Measurements from ENCODE around the gene FTCD. TPM values are rescaled to one million over a fixed set of nuclear protein-coding genes. Genes with fewer than 3 reads are reported as not detected.
A peak's percentile ranks its signal among the peaks of the same experiment; 100 is the strongest.
"Not testable (repeated sequence)": the region's sequence is repeated elsewhere in the genome, so short reads cannot be mapped to it uniquely, and the experiment has no call there.

FTCD gene
- total and polyA plus RNA-seq, 2 of the 4 experiments (the other 2 are of a cell fraction) = 0.55 TPM; not detected in 1

DNA sequence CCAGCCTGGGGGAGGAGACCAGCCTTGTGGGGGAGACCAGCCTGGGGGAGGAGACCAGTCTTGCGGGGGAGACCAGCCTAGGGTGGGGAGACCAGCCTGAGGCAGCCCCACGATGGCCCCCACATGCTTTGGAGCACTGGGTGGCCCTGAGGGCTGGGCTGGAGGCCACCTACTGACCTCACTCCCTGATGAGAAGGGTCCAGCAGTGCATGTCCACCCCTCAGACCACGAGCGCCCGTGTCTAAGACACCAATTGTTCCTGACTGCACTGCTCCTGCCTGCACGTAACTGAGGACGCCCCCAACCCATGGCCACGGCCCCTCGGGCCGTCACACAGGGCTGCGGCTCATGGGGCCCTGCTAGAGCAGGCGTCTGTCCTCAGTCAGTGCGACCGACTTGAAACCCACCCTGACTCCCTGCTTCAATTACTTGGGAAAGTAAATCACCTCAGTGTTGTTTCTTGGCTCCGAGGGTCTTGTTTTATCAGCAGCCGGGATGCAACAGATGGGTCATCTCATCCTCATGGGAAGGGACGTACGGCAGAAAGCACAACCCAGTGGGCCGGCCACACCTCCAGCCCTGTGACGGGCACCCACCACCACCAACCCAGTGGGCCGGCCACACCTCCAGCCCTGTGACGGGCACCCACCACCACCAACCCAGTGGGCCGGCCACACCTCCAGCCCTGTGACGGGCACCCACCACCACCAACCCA lies 28.7 kb upstream of the FTCD start, which contains the start of gene SPATC1L:
Gene SPATC1L, minus strand, starts transcription at position 550 of the 715 bp plus-strand sequence. CDS start 1,643 bp downstream, outside the sequence.
- no peaks in the 10 kb centered on the region for H3K9me3 ChIP-seq (ENCODE audit: control insufficient read depth, insufficient read depth, low read length)
- peak within 1 kb of the TSS; percentile 71 for H3K27ac ChIP-seq (ENCODE audit: insufficient read depth, low read length)
- peak within 1 kb of the TSS; percentile 81 for H4K91ac ChIP-seq (ENCODE audit: insufficient read depth, low read depth, low read length)
- H2BK15ac ChIP-seq (ENCODE audit: low read depth, low read length) = peak within 1 kb of the TSS; percentile 43; the same call in 1 of the 3 replicates
- ChIA-PET CTCF (no interaction called here), POLR2A (ENCODE audit: unreplicated experiment) (no interaction called here)
- H3K36me3 ChIP-seq (ENCODE audit: control insufficient read depth, insufficient read depth, low read length) = 0 out of 2 replicates have a peak, but pooled peaks cover 2% of the 10 kb centered on the region
- WGBS, 2 experiments (ENCODE audit: extremely low coverage in 2 of 2, insufficient read length in 1 of 2) = 0% methylated on average over 5 of the region's 24 CpGs; no CpG with 5 or more reads in 1 of the 2 experiments
- peak within 1 kb of the TSS; percentile 75 for H2BK120ac ChIP-seq (ENCODE audit: low read depth, low read length)
- H2AK5ac ChIP-seq (ENCODE audit: low read depth, low read length) = peak within 1 kb of the TSS; percentile 91
- H3K4me2 ChIP-seq (ENCODE audit: low read depth, low read length) = peak within 1 kb of the TSS; percentile 94
- H3K9me1 ChIP-seq (ENCODE audit: insufficient read depth, low read length) = peaks cover 10% of the 10 kb centered on the region
- DNase-seq (peak; percentile 83), ATAC-seq (ENCODE audit: low read depth) (peak; percentile 76)
- dilution Hi-C loops (cut with HindIII; ENCODE audit: low sequenced_read_pairs, unreplicated experiment) (no loop called here), in situ Hi-C loops (cut with MboI; ENCODE audit: low sequenced_read_pairs) (no loop called here), intact Hi-C loops (cut with micrococcal nuclease) (no loop called here)
- peak within 1 kb of the TSS; percentile 93 for H2AK9ac ChIP-seq (replicated peaks; ENCODE audit: low read depth, low read length, poor library complexity)
- peak within 1 kb of the TSS; percentile 91 for H3K9ac ChIP-seq (ENCODE audit: low read depth, low read length)
- no TSS peak for BruUV-seq (replicated peaks)
- peak within 1 kb of the TSS; percentile 99 for H2AFZ ChIP-seq (replicated peaks; ENCODE audit: low read length, poor library complexity)
- peaks cover 0 to 8% of the 10 kb centered on the region in 2 experiments; a peak in 1 of 4 replicates for H3K79me1 ChIP-seq (ENCODE audit: low read depth in 1 of 2, low read length in 2 of 2)
- H3K4me1 ChIP-seq (ENCODE audit: control insufficient read depth, insufficient read depth, low read length) = peaks cover 15% of the 10 kb centered on the region
- peak within 1 kb of the TSS; percentile 83 for H2BK5ac ChIP-seq (ENCODE audit: low read depth, low read length, poor library complexity, severe bottlenecking)
- H4K5ac ChIP-seq (ENCODE audit: low read depth, low read length) = peak within 1 kb of the TSS; percentile 73
- peak within 1 kb of the TSS; percentile 78 for H3K56ac ChIP-seq (ENCODE audit: extremely low read depth, insufficient read depth, low read length)
- no peaks in the 10 kb centered on the region for H4K20me1 ChIP-seq (ENCODE audit: insufficient read depth, low read length)
- peak within 1 kb of the TSS; percentile 62 for H3K4ac ChIP-seq (ENCODE audit: low read depth, low read length)
- TF ChIP-seq MAZ (IDR thresholded peaks at IDR 0.05; ENCODE audit: borderline replicate concordance, low read depth, low read length) (no peak), MXI1 (IDR thresholded peaks at IDR 0.05; ENCODE audit: borderline replicate concordance, low read depth, low read length) (0 out of 2 replicates have a peak, but pooled peaks have one; percentile 22)
- peak within 1 kb of the TSS; percentile 66 for H3K18ac ChIP-seq (ENCODE audit: low read depth, low read length)
- peak within 1 kb of the TSS; percentile 79 to 92 for H4K8ac ChIP-seq (ENCODE audit: low read depth in 2 of 2, low read length in 2 of 2)
- H3K4me3 ChIP-seq (ENCODE audit: insufficient read depth, low read depth, low read length) = peak within 1 kb of the TSS; percentile 88
- peak within 1 kb of the TSS; percentile 35; the same call in 1 of the 2 replicates for H3K23ac ChIP-seq (ENCODE audit: low read depth, low read length)
- peak within 1 kb of the TSS; percentile 66 for H3K14ac ChIP-seq (replicated peaks; ENCODE audit: low read depth, low read length)
- no peaks in the 10 kb centered on the region for H3K27me3 ChIP-seq (ENCODE audit: control insufficient read depth, insufficient read depth, low read length)
- 0 out of 2 replicates have a peak within 1 kb of the TSS, but pooled peaks have one; percentile 8 for H2BK20ac ChIP-seq (ENCODE audit: low read depth, low read length)

DNA sequence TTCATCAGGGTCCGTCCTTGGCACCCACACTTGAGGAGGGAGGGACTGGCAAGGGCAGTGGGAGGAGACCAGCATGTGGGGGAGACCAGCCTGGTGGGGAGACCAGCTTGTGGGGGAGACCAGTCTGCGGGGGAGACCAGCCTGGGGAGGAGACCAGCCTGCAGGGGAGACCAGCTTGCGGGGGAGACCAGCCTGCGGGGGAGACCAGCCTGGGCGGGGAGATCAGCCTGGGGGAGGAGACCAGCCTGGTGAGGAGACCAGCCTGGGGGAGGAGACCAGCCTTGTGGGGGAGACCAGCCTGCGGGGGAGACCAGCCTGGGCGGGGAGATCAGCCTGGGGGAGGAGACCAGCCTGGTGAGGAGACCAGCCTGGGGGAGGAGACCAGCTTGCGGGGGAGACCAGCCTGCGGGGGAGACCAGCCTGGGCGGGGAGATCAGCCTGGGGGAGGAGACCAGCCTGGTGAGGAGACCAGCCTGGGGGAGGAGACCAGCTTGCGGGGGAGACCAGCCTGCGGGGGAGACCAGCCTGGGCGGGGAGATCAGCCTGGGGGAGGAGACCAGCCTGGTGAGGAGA lies 28.0 kb upstream of the FTCD start:
- Histone ChIP-seq H3K4me2 (ENCODE audit: low read depth, low read length) (peak overlapping the region; percentile 37; the same call in 1 of the 2 replicates), H3K4me3 (ENCODE audit: insufficient read depth, low read depth, low read length) (peak overlapping the region; percentile 88; the same call in 1 of the 2 replicates), H2AFZ (replicated peaks; ENCODE audit: low read length, poor library complexity) (peak overlapping the region; percentile 37), H2AK9ac (replicated peaks; ENCODE audit: low read depth, low read length, poor library complexity) (peak overlapping the region; percentile 93)
- H3K56ac ChIP-seq (ENCODE audit: extremely low read depth, insufficient read depth, low read length); BruUV-seq (replicated peaks); H2BK20ac ChIP-seq (ENCODE audit: low read depth, low read length); H4K91ac ChIP-seq (ENCODE audit: insufficient read depth, low read depth, low read length); H3K9me1 ChIP-seq (ENCODE audit: insufficient read depth, low read length); H3K36me3 ChIP-seq (ENCODE audit: control insufficient read depth, insufficient read depth, low read length); H2BK15ac ChIP-seq (ENCODE audit: low read depth, low read length); dilution Hi-C loops (cut with HindIII; ENCODE audit: low sequenced_read_pairs, unreplicated experiment); H2BK5ac ChIP-seq (ENCODE audit: low read depth, low read length, poor library complexity, severe bottlenecking); H3K27me3 ChIP-seq (ENCODE audit: control insufficient read depth, insufficient read depth, low read length); H3K9ac ChIP-seq (ENCODE audit: low read depth, low read length); H3K18ac ChIP-seq (ENCODE audit: low read depth, low read length); H3K14ac ChIP-seq (replicated peaks; ENCODE audit: low read depth, low read length); intact Hi-C loops (cut with micrococcal nuclease); POLR2A ChIA-PET (ENCODE audit: unreplicated experiment); H3K79me1 ChIP-seq (ENCODE audit: low read depth in 1 of 2, low read length in 2 of 2); H4K5ac ChIP-seq (ENCODE audit: low read depth, low read length); H4K20me1 ChIP-seq (ENCODE audit: insufficient read depth, low read length); in situ Hi-C loops (cut with MboI; ENCODE audit: low sequenced_read_pairs); CTCF ChIA-PET; DNase-seq; ATAC-seq (ENCODE audit: low read depth); H3K4me1 ChIP-seq (ENCODE audit: control insufficient read depth, insufficient read depth, low read length); H4K8ac ChIP-seq (ENCODE audit: low read depth in 2 of 2, low read length in 2 of 2); H3K23ac ChIP-seq (ENCODE audit: low read depth, low read length); H2AK5ac ChIP-seq (ENCODE audit: low read depth, low read length); H3K9me3 ChIP-seq (ENCODE audit: control insufficient read depth, insufficient read depth, low read length); H3K27ac ChIP-seq (ENCODE audit: insufficient read depth, low read length); H2BK120ac ChIP-seq (ENCODE audit: low read depth, low read length); H3K4ac ChIP-seq (ENCODE audit: low read depth, low read length): not testable (repeated sequence)
- no CpG with 5 or more reads among the region's 13 CpGs for WGBS, 2 experiments (ENCODE audit: extremely low coverage in 2 of 2, insufficient read length in 1 of 2)
